Fibroblast of mammary gland (primary cell): ENCODE results near the gene MARK1.

ENCODE experiments used
- DNase-seq: peaks from one replicate; pipeline ENCODE4 v3.0.0-alpha.2; 2010; ENCODE audit warnings: low read depth
- H3K4me3 ChIP-seq: 2 replicates; pipeline ENCODE4 v1.5.1; 2011; ENCODE audit warnings: low read depth, mild to moderate bottlenecking, low read length, moderate library complexity; ENCODE audit not compliant: control insufficient read depth
- TF ChIP-seq, protein P1 (sequence below): conservative IDR thresholded peaks from 2 replicates; pipeline ENCODE4 v1.5.1; 2011; ENCODE audit warnings: low read depth, low read length, inconsistent platforms; ENCODE audit not compliant: control insufficient read depth, insufficient read depth

MARK1 gene

DNA sequence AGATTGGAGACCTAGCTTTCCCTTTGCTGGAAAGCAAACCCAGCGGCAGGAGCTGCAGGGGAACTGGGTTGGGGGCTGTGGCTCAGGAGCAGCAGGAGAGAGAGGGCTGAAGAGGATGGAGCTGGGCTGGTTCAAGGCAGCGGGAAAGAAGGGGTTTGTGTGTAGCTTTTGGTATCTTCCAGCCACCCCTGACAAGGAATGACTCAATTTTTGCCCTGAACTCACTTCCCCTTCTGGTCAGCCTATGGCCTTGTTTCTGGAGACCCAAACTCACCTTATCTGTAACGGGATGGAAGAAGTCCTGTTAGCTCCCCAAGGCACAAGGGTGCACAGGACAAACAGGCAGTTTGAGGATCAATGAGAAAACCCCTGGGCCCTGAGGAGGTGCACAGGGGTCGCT is 175.4 kb downstream of the MARK1 start:
- TF ChIP-seq, protein P1, sequence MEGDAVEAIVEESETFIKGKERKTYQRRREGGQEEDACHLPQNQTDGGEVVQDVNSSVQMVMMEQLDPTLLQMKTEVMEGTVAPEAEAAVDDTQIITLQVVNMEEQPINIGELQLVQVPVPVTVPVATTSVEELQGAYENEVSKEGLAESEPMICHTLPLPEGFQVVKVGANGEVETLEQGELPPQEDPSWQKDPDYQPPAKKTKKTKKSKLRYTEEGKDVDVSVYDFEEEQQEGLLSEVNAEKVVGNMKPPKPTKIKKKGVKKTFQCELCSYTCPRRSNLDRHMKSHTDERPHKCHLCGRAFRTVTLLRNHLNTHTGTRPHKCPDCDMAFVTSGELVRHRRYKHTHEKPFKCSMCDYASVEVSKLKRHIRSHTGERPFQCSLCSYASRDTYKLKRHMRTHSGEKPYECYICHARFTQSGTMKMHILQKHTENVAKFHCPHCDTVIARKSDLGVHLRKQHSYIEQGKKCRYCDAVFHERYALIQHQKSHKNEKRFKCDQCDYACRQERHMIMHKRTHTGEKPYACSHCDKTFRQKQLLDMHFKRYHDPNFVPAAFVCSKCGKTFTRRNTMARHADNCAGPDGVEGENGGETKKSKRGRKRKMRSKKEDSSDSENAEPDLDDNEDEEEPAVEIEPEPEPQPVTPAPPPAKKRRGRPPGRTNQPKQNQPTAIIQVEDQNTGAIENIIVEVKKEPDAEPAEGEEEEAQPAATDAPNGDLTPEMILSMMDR = no peak

DNA sequence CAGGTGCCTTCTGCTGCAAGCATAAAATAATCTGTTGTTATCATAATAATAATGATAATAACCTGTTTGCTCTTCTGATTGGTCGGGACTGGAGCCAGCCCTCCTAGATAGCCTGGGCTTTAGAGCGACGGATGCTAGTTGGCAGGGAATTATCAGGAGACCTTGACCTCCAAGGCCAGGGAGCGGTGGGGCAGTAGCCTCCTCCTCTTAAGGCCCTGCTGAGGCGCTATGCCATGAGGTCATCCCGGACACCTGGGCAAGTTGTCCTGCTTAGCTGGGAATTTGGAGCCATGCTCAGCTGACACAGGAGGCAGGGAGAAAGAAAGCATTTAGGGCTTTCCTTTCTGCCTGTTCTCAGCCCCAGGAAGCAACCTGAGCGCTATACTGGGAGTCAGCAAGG is 177.8 kb downstream of the MARK1 start:
- DNase-seq = no peak
- H3K4me3 ChIP-seq = no peak overlapping the region
- TF ChIP-seq, protein P1 = no peak

More for the DNA sequence above, 175.4 kb downstream of the MARK1 start:
- H3K4me3 ChIP-seq = no peak overlapping the region
- DNase-seq = no peak

DNA sequence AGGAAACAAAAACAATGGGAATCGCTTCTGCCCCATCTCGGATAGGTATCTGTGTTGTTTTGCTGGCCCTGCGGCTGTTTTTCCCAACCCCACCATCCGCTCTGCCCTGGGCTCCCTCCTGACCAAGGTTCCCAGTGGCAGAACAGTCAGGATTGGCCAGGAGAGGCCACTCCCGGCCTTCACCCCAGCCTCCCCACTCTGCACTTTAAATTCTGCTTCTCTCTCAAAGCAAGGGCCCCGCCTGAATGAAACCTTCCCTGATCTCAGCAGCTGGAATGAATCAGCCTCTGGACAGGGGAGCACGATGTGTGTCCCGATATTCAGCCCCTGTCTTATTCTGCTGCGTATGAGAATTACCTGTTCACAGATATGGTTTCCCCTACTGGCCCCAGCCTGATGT is 178.5 kb downstream of the MARK1 start:
- TF ChIP-seq, protein P1 = no peak
- no peak for DNase-seq
- no peak overlapping the region for H3K4me3 ChIP-seq

DNA sequence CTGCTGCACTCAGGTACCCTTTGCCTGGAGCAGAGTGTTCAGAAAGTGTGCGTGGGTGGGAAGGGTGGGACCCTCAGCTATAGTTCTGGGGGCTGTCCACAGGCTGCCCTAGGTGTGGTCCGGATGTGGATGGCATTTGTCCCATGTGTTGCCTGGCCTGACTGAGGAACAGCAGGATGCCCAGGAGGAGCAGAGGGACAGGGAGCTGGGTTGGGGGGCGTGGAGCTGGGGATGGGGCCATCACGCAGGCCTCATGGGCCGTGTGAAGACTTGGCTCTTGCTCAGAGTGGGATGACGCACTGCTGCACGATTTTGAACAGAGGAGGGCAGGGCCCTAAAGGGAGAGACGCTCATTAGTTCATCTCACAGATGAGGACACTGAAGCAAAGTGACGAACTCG is 179.2 kb downstream of the MARK1 start:
- TF ChIP-seq, protein P1 = no peak
- DNase-seq = no peak
- H3K4me3 ChIP-seq = no peak overlapping the region

DNA sequence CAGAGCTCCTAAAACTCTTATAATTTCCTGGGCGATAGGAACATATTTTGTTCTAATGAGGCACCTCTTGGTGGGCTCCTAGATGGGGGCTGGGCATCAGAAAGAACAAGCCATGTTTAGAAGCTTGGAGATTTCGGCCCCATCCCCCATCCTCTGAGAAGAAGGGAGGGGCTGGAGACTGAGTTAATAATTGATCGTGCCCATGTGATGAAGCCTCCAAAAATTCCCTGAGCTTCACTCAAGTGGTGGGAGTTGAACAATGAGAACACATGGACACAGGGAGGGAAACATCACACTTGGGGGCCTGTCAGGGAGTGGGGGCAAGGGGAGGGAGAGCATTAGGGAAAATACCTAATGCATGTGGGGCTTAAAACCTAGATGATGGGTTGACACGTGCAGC is 180.3 kb downstream of the MARK1 start:
- TF ChIP-seq, protein P1 = no peak
- H3K4me3 ChIP-seq = no peak overlapping the region
- DNase-seq = no peak

DNA sequence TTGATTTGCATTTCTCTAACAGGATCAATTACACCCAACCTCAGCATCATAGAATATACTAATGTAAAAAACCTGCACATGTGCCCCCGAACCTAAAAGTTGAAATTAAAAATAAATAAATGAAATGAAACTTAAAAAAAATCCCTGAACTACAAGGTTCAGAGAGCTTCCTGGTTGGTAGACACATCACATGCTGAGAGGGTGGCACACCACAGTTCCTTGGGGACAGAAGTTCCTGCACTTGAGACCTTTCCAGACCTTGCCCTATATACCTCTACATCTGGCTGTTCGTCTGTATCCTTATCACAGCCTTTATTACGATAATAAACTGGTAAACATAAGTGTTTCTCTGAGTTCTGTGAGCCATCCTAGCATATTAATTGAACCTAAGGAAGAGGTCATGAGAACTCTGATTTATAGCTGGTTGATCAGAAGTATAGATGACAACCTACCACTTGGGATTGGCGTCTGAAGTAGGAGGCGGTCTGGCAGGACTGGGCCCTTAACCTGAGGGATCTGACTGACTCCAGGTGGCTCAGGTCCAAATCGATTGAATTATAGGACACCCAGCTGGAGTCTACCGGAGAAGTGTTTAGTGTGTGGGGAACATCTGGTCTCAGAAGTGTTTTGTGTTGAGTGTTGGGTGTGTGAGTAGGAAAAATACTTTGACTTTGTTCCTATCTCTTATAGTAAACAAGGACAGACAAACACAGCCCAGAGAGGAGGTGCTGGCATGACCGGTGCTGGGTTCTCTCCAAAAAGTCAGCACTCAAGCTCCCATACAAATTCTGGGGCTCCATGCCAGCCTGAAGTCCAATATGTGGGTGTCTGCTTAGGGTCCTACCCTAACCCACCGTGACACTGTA is 181.2 kb downstream of the MARK1 start:
- no peak overlapping the region for H3K4me3 ChIP-seq
- DNase-seq = no peak
- TF ChIP-seq, protein P1 = no peak

DNA sequence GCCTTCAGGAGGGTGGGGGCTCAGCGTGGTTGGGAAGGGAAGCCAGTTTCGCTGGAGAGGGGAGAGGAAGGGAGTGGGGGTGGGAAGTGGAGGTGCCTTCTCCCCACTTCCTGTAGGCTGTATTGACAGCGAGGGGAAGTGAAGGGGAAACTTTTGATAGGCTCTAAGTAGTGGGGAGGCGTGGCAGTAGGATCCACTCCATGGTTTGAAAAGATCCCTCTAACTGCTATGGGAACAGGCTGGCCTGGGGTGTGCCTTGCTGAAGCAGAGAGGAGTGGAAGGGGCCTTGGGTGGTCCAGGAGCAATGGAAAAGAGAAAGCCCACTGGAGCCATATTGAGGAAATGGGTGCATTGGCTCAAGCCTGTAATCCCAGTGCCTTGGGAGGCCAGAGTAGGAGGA is 182.4 kb downstream of the MARK1 start:
- H3K4me3 ChIP-seq = no peak overlapping the region
- DNase-seq = no peak
- TF ChIP-seq, protein P1 = no peak
